Osteoblast (primary cell): Measurements from ENCODE around the gene PLCH2. TPM values are rescaled to one million over a fixed set of nuclear protein-coding genes. Genes with fewer than 3 reads are reported as not detected.

Source experiments
- DNase-seq: peaks from one replicate; pipeline ENCODE4 v3.0.0; 2011; ENCODE audit warnings: low spot score, mixed read lengths; ENCODE audit not compliant: insufficient read length; ENCODE audit errors: missing footprints
- H2AFZ ChIP-seq: 2 replicates; pipeline ENCODE4 v1.6.0; 2011; ENCODE audit warnings: mild to moderate bottlenecking, low read length
- H3K27ac ChIP-seq: 2 replicates; pipeline ENCODE4 v1.5.1; 2011; ENCODE audit warnings: mild to moderate bottlenecking, low read depth, low read length, moderate library complexity
- H3K27me3 ChIP-seq: 2 replicates; pipeline ENCODE4 v1.6.0; 2012; ENCODE audit warnings: mild to moderate bottlenecking, control low read depth, inconsistent platforms, low read length, moderate library complexity; ENCODE audit not compliant: insufficient read depth
- H3K36me3 ChIP-seq: 2 replicates; pipeline ENCODE4 v1.5.1; 2011; ENCODE audit warnings: mild to moderate bottlenecking, low read length, control low read depth, moderate library complexity; ENCODE audit not compliant: insufficient read depth
- H3K4me1 ChIP-seq: 2 replicates; pipeline ENCODE4 v1.5.1; 2011; ENCODE audit warnings: mild to moderate bottlenecking, low read length, control low read depth, moderate library complexity; ENCODE audit not compliant: insufficient read depth
- H3K4me2 ChIP-seq: 2 replicates; pipeline ENCODE4 v1.6.0; 2011; ENCODE audit warnings: mild to moderate bottlenecking, low read length; ENCODE audit not compliant: insufficient read depth
- H3K4me3 ChIP-seq: fragments of 200-600 bp; sonication (generic); 3 replicates; pipeline ENCODE4 v1.5.1; 2012; ENCODE audit warnings: mild to moderate bottlenecking, low read length, inconsistent platforms; ENCODE audit not compliant: insufficient read depth
- H3K79me2 ChIP-seq: 2 replicates; pipeline ENCODE4 v1.6.0; 2012; ENCODE audit warnings: mild to moderate bottlenecking, low read length, control low read depth, inconsistent platforms; ENCODE audit not compliant: insufficient read depth
- H3K9me3 ChIP-seq: 2 replicates; pipeline ENCODE4 v1.5.1; 2011; ENCODE audit warnings: low read depth, low read length, control low read depth
- H4K20me1 ChIP-seq: 2 replicates; pipeline ENCODE4 v1.6.0; 2012; ENCODE audit warnings: mild to moderate bottlenecking, low read length, control low read depth; ENCODE audit not compliant: insufficient read depth
- CTCF ChIP-seq: IDR thresholded peaks from 2 replicates; pipeline ENCODE4 v1.5.1; 2011; ENCODE audit warnings: mild to moderate bottlenecking, low read depth, low read length, moderate library complexity; ENCODE audit errors: extremely low read depth
- total RNA-seq: library from RNA; depleted of rRNA; stranded (reverse); fragments of >200 nt; gene quantifications from 2 replicates; pipeline ENCODE4 v1.2.3, GENCODE V29; 2012

PLCH2 gene
- total RNA-seq, 1 donor, result under 0.01 TPM

GRCh38 chr1:2494323-2494693 is 18.2 kb downstream of the PLCH2 start:
- no peak for TF ChIP-seq CTCF
- peak; percentile 98 for DNase-seq
- no peak overlapping the region for H2AFZ ChIP-seq
- H3K4me1 ChIP-seq, result peaks cover 11% of the 10 kb centered on the region
- no peaks in the 10 kb centered on the region for H3K79me2 ChIP-seq
- H3K9me3 ChIP-seq, result no peaks in the 10 kb centered on the region
- H3K4me2 ChIP-seq, result no peak overlapping the region
- no peaks in the 10 kb centered on the region for H3K36me3 ChIP-seq
- peaks cover 3% of the 10 kb centered on the region for H4K20me1 ChIP-seq
- H3K27ac ChIP-seq, result no peak overlapping the region
- H3K27me3 ChIP-seq, result peaks cover 13% of the 10 kb centered on the region
- no peak overlapping the region for H3K4me3 ChIP-seq

- H3K4me2 ChIP-seq, result no peak overlapping the region
- H3K27ac ChIP-seq, result no peak overlapping the region
- peaks cover 11% of the 10 kb centered on the region for H3K4me1 ChIP-seq
- no peak overlapping the region for H3K4me3 ChIP-seq
- H3K27me3 ChIP-seq, result peaks cover 13% of the 10 kb centered on the region
- DNase-seq, result no peak
- H2AFZ ChIP-seq, result no peak overlapping the region
- H4K20me1 ChIP-seq, result peaks cover 3% of the 10 kb centered on the region
- no peaks in the 10 kb centered on the region for H3K36me3 ChIP-seq
- H3K79me2 ChIP-seq, result no peaks in the 10 kb centered on the region
- H3K9me3 ChIP-seq, result no peaks in the 10 kb centered on the region
- no peak for TF ChIP-seq CTCF
Observed at GRCh38 chr1:2495026-2495425, 18.9 kb downstream of the PLCH2 start.

DNA sequence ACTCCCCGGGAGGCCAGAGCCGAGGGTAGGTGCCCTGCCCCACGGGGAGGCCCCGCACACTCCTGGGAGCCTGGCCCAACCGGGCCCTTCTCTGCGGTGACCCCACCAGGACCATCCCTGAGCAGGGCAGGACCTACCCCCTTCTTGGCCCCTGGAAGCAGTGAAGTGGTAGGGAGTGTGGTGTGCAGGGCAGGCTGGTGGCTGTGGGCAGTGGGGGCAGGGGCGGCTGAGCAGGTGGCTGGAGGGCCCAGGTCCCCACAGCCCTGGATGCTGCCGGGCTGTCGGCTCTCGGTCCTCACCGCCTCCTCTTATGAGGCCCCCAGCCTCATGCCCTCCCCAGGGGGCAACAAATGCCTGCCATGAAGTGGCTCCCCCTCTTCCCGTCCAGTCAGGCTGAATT is 19.5 kb downstream of the PLCH2 start:
- H3K4me3 ChIP-seq, result no peak overlapping the region
- no peaks in the 10 kb centered on the region for H3K79me2 ChIP-seq
- no peak for DNase-seq
- H3K27me3 ChIP-seq, result peaks cover 13% of the 10 kb centered on the region
- H2AFZ ChIP-seq, result no peak overlapping the region
- H3K36me3 ChIP-seq, result no peaks in the 10 kb centered on the region
- no peak overlapping the region for H3K4me2 ChIP-seq
- H3K9me3 ChIP-seq, result no peaks in the 10 kb centered on the region
- H4K20me1 ChIP-seq, result peaks cover 3% of the 10 kb centered on the region
- H3K27ac ChIP-seq, result no peak overlapping the region
- peaks cover 11% of the 10 kb centered on the region for H3K4me1 ChIP-seq
- TF ChIP-seq CTCF, result no peak

DNA sequence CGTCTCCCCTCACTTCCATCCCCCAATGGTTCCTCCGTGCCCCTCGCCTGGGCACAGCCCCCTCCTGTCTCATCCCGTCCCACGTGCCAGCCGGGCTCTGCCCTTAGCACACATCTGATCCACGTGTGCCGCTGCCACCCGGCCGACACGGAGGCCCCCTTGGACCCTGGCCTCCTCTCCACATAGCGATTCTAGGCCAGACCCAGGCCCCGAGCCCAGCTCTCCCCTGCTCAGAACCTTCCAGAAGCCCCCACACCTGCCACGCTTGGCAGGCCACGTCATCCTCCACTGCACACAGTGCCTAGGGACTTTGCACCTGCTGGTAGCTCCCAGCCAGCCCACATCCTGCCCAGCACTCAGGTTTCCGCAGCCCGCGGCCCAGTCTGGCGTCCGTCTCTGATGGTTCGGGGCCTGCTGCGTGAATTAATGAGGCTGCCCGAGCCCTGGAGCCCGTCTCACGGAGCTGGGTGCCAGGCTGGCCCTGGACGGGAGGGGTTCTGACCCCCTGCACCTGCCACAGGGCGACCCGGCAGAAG is 20.1 kb downstream of the PLCH2 start:
- Histone ChIP-seq H2AFZ (no peak overlapping the region), H3K4me1 (peaks cover 11% of the 10 kb centered on the region), H3K79me2 (no peaks in the 10 kb centered on the region), H3K36me3 (no peaks in the 10 kb centered on the region), H3K4me2 (no peak overlapping the region), H4K20me1 (peaks cover 3% of the 10 kb centered on the region), H3K27ac (no peak overlapping the region), H3K27me3 (peaks cover 13% of the 10 kb centered on the region), H3K4me3 (no peak overlapping the region), H3K9me3 (no peaks in the 10 kb centered on the region)
- no peak for TF ChIP-seq CTCF
- no peak for DNase-seq
